ENCODE measurements around the gene JOSD2.
"Not testable (repeated sequence)": the region's sequence is repeated elsewhere in the genome, so short reads cannot be mapped to it uniquely, and the experiment has no call there.

JOSD2 gene

DNA sequence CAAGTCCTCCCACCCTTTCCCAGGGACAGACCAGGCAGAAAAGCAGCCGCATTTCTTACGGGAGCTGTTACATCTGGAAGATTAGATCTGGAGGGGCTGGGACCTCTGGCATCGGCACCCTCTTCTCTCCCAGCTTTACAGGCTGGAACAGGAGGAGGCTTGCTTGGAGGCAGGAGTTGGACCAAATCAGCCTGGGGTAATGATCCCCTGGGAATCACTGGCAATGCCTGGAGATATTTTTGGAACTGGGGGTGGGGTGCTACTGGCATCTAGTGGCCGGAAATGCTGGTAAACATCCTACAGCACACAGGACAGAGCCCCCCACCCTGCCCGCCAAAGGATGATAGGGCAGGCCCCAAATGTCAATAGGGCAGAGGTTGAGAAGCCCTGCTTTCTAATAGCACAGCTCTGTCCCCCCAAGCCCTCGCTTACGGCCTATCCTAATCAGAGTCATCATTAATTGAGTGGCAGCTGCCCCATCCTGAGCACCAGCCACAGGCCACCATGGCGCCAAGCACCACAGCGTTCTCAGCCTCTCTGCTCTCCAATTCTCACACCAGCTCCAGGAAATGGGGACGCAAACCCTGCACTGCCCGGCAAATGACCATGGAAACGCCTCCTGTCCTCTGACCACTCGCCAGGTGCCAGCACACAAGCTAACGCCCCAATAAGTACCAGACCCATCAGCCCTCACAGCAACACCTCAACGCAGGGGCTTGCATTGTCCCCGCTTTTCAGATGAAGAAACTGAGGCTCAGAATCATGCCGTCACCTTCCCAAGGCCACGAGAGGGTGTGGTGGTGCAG, 36.6 kb upstream of the JOSD2 start:
- DNase-seq (ENCODE audit: low spot score) (no peak), FAIRE-seq (no peak)

DNA sequence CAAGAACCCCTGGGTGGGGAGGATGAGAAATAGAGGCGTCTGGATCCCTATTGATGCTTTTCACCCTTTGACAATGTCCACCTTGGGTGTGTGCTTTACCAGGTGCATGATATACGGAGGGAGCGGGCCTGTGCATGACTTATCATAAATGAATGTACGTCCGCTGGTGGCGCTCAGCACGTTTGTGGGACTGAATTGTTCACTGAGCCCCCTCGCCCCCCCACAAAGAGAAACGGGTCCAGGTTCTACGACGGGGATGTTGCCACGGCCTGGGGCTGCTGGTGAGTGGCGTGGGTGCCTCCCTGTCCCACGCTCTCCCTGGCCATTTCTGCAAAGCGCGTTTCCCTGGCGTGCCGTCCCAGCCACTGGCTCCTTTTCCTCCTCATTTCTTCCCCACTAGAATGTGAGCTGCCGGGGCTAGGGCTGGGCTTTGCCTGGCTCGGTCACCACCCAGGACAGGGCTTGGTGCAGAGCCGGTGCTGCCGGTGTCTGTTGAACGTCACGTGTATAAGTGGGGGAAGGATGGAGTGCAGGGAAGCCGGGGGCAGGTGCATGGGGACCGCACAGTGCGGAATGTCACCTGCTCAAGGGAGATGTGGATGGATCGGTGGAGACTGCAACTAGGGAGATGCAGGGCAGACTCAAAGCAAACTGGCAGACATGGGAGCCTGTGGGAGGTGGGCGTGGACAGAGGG, 35.7 kb upstream of the JOSD2 start:
- FAIRE-seq (no peak), DNase-seq (ENCODE audit: low spot score) (no peak)

DNA sequence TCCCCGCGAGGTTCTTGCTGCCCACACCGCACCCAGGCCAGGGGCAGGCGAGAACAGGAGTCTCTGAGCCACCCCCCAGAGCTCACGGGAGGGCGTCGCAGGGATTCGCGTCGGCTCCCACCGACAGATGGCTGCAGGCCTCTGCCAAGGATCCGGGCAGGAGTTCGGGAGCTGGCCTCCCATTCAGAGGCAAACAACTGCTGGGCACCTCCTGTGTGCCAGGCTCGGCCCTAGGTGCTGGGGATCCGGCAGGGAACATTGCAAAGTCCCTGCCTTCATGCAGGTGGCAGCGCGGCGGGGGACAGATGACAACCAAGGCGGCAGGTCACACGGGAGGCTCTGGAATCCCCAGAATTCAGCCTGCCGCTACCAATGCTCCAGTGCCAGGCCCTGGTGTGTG, 32.0 kb upstream of the JOSD2 start:
- DNase-seq (ENCODE audit: low spot score) (no peak), FAIRE-seq (no peak)

DNA sequence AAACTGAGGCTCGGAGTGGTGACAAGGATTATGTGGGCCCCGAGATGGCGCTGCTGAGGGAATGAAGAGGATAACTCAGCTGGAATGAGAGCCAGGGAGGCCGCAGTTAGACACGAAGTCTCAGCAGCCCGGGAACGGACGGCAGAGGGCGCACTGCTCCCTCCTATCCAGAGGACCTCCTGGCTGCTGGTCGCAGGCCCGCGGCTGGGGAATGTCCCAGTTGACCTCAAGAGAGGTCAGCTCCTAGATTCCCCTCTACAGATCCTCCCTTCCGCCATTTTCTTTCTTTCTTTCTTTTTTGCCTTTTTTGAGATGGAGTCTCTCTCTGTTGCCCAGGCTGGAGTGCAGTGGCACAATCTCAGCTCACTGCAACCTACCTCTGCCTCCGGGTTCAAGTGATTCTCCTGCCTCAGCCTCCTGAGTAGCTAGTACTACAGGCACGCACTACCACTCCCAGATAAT, 26.8 kb upstream of the JOSD2 start:
- DNase-seq (ENCODE audit: low spot score) (peak; percentile 90), FAIRE-seq (no peak)

DNA sequence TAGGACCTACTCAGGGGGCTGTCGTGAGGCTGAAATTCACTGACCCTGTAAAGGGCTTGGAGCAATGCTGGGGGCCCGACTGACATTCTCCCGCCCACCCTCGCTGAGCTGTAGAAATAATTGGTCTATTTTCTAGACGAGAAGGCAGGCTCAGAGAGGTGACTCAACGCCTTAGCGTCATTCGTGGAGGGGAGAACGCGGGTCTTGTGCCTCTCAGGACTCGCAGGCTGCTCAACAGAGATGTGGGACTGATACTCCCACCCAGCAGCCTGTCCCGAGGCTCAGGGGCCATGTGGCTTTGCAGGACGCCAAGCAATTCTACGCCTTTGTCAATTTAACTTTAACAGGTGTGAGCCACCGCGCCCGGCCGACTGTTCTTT, 26.3 kb upstream of the JOSD2 start:
- FAIRE-seq (no peak), DNase-seq (ENCODE audit: low spot score) (no peak)

DNA sequence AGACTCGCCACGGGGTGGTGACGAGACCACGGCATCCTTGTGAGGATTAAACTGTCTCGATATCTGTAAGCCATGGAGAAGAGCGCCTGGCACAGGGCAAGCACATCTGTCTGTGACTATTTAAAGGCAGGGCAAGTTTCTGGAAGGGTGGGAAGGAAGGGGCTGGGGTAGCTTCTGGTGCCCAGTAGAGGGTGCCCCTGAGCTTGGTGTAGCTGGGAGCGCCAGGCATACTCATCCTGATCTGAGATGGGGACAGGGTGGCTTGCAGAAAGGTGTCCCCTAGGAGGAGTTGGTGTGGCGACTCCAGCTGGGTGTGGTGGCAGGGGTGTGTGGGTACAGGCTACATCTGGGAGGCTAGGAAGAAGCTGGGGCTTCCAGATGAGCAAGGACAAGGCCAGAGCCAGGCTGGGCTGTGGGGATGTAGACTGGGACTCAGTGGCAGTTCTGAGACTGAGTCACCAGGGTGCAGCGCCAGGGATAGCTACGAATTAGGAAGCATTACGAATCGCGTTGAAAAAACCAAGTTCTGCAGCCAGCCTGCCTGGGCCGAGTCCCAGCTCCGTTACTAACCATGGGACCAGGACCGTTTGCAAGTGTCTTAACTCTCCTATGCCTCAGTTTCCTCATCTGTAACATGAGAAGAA, 25.8 kb upstream of the JOSD2 start:
- FAIRE-seq (no peak), DNase-seq (ENCODE audit: low spot score) (no peak)

DNA sequence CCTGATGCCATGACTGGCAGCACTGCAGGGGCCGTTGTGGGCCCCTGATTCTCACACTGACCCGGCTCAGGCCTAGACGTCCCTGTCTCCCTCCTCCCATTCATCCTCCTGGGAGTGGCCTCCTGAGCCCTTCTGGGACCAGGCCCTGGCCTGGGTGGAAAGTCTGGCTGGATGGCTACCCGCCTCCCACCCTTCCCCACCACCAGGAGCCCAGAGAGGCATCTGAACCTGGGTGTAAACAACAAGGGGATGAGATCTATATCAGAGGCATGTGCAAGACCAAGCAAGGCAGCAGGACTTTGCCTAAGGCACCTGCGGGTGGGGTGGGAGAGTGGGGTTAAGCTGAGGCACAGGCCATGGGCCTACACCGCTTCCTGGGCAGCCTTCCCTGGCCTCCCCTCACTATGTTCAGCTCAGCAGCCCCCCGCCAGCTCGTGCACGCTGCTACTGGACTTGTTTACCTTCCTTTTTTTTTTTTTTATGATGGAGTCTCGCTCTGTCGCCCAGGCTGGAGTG, 24.7 kb upstream of the JOSD2 start:
- no peak for FAIRE-seq
- no peak for DNase-seq (ENCODE audit: low spot score)

DNA sequence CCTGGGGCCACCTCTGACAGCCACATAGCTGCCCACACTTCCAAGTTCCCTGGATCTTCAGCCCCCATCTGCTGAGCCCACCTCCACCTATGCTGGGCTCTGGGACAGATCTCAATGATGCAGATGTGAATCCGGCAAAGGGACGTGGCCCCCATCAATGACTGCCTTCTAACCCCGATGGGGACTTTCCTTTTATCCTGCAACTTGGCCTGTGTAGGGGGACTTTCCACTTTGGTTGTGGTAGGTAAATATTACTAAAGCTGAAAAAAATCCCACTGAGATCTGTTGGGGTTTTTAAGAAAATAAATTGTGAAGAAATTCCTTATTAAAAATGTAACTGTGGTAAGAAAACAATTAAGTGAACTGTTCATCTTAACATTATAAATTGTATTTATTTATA, 23.5 kb upstream of the JOSD2 start:
- DNase-seq (ENCODE audit: low spot score), result no peak
- no peak for FAIRE-seq

DNA sequence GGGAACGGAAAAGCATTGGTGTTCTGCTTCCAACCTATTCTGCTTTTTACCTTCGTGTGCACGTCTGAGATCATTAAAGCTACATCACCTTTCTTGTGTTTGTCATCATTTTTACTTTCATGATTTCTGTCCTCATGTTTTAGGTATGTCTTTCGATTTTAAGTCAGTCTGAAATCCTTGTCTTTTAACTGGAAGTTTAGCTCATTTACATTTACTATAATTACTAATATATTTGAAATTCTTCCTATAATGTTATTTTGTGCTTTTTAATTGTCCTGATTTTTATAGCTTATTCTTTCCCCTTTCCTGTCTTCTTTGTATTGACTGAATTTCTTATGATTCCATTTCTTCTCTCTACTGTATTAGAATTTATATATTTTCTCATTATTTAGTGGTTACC, 22.0 kb upstream of the JOSD2 start:
- no peak for FAIRE-seq

DNA sequence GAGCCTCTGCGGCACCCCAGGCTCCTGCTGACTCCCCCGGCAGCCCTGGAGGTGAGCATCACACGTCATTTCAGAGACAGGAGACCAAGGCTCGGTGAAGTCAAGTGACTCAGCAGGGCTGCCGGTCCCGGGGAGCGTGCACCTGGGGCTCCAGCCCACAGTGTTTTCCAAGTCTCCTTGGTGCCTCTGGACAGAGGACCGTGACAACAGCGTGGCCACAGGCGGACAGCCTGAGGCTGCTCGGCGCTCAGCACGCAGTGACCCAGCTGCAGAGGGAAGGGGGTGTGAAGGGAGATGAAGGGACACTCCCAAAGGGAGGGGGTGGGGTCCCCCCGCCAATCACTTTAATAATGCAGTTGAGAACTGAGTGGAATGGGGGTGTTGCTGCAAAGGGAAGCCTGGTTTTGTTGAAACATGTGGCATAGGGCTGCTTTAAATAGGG, 20.2 kb upstream of the JOSD2 start:
- FAIRE-seq, result no peak
- DNase-seq (ENCODE audit: low spot score), result no peak

More for the DNA sequence above, 22.0 kb upstream of the JOSD2 start:
- DNase-seq (ENCODE audit: low spot score), result no peak

DNA sequence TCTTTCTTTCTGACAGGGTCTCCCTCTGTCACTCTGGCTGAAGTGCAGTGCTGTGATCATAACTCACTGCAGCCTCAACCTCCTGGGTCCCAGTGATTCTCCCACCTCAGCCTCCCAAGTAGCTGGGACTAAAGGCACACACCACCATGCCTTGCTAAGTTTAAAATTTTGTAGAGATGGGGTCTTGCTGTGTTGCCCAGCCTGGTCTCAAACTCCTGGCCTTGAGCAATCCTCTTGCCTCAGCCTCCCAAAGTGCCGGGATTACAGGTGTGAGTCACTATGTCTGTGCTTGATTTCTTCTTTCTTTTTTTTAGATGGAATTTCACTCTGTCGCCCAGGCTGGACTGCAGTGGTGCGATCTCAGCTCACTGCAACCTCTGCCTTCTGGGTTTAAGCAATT, 17.1 kb upstream of the JOSD2 start:
- not testable (repeated sequence) for DNase-seq (ENCODE audit: low spot score); FAIRE-seq

DNA sequence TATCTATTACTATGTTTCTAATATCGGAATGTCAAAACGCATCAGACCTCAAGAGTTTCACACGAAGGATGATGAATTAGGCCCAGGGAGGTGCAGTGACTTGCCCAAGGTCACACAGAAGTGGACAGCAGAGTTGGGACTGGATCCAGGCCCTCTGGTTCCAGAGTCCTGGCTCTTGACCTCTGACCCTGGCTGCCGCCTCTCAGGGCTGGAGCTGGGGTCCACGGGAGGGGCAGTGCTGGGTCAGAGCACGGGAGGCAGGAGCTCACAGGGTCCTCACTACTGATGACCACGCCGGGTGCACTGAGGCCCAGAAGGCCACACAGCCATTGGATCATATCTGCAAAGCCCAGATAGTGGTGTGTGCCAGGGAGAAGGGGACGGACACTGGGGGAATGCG, 11.9 kb upstream of the JOSD2 start:
- DNase-seq (ENCODE audit: low spot score), result no peak
- no peak for FAIRE-seq

DNA sequence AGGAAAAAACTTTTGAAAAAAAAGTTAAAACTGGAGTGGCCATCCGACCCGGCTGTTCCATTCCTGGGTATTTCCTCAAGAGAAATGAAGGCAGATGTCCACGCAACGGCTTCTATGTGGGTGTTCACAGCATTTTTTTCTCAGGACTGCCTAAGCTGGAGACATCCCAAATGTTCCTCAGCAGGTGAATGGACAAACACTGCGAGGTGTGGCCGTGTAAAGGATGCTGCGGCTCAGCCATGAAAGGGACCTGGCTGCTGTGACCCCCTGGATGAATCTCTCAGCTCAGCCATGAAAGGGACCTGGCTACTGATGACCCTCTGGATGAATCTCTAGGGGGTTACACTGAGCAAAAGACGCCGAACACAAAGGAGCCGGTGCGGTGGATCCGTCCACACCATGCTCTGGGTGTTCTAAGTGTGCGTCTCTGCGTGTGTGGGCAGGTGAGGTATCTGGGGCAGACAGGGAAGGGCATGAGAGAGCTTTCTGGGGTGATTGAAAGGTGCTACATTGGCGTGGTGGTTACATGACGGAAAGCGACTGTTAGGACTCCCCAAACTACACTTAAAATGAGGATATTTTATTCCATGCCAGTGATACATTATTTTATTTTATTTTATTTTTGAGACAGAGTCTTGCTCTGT, 10.0 kb upstream of the JOSD2 start:
- FAIRE-seq, result no peak
- no peak for DNase-seq (ENCODE audit: low spot score)

DNA sequence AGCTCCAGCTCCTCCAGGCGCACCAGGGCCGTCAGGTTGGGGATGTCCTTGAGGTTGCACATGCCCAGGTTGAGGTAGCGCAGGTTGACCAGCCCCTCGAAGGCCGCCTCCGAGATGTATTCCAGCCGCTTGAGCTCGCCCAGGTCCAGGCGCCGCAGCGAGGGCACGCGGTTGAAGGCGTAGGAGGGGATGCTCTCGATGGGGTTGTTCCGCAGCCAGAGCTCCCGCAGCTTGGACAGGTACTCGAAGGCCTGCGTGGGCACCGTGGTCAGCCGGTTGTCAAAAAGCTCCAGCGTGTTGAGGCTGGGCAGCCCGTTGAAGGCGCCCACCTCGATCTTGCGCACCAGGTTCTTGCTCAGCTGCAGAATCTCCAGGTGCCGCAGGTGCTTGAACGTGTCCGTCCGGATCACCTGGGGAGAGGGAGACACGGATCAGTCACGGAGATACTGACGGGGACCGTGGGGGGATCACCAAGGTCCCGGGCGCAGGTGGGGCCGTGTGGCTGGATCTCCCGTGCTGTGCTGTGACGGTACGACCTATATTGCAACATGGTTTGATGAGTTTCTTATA, 8.1 kb upstream of the JOSD2 start:
- DNase-seq (ENCODE audit: low spot score) (no peak), FAIRE-seq (no peak)

DNA sequence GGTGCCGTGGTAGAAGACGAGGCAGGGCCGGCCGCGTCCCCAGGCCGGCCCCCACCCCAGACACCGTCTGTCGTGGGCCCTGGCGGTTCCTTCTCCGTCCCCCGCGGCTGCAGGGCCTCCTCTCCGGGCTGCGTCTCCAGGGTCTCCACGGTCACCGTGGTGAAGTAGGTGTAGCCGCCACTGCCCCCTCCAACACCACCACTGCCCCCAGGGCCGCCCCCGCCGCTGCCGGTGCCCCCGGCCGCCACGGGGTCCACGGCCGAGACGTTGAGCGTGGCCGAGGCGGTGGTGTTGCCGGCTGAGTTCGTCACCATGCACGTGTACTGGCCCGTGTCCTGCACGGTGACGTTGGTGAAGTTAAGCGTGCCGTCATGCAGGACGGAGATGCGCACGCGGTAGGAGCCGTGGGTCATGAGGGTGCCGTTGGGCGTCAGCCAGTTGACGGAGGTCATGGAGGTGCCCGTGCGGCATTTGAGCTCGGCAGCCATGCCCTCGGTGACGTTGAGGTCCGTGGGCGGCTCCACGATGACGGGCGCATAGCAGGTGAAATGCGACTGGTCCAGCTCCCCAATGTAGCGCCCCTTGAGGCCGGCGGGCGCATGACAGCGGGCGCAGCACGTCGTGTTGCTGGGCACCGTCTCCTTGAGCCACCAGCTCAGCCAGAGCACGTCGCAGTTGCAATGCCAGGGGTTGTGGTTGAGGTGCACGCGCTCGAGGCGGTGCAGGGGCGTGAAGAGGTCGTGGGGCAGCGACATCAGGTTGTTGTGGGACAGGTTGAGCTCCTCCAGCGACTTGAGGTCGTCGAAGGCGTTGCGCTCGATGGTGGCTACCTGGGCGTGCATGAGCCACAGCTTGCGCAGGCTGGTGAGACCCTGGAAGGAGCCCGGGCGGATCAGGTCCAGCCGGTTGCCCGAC, 7.4 kb upstream of the JOSD2 start:
- FAIRE-seq, result peak; percentile 50
- no peak for DNase-seq (ENCODE audit: low spot score)

DNA sequence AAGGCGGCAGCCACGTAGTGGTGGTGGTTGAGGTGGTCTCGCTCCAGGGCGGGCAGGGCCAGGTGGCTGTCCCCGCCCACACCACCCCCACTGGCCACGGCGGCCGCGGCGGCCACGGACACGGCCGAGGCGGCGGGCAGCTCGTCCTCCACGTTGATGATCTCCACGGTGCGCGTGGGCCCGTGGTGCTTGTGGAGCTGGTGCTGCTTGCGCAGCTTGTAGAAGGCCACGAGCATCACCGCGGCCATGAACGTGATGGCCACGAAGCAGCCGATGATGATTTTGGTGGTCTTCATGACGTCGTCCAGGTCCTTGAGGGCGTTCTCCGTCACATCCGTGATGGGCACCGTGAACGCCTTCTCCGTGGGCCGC, 6.7 kb upstream of the JOSD2 start:
- FAIRE-seq (no peak), DNase-seq (ENCODE audit: low spot score) (no peak)

DNA sequence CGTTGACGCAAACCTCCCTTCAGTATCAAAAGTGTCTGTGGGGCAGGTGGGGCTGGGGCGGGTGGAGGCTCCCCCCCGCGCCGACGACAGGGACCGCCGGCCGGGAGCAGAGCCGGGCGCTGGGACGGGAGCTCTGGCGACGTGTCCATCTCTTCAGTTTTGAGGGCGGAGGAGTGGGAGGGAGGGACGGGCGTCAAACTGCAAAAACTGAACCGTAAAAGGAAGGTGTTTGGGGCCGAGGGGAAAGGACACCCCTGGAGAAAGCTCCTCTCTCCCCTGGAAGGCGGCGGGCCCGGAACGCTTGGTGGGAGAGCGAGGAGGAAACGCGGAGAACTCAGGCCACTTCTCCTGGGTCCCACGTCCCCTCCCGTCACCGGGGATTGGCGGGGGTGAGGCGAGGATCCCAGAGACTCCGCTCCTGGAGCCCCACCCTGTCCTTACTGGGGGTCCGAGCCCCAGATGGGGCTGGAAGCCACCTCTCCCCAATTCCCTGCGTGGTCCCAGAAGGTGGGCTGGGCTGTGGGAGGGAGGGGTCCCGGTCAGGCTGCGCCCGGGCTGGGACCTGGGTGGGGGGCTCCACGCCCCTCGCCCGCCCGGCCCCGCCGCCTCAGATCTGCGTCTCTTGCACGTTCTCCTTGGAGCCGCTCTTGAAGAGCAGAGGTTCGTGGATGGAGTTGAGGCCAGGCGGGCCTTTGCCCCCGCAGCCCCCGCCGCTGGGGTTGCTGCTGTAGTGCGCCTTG, 6.1 kb upstream of the JOSD2 start:
- FAIRE-seq (no peak), DNase-seq (ENCODE audit: low spot score) (no peak)

DNA sequence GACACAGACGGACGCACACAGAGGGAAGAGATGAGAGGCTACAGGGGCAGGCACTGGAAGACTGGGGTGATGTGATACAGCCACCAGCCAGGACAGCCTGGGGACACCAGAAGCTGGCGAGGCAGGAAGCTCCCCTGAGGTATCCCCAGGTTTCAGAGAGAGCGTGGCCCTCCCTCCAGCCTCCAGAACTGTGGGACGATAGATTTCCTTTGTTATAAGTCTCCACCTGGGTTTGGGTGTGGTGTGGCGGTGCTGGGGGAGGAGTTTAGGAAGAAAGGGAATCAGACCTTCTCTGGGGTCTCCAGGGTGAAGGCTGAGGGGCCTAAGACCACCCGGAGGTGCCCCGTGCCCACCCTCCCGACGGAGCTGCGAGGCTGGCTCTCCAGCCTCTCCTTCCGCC, 5.5 kb upstream of the JOSD2 start:
- DNase-seq (ENCODE audit: low spot score) (no peak), FAIRE-seq (no peak)

DNA sequence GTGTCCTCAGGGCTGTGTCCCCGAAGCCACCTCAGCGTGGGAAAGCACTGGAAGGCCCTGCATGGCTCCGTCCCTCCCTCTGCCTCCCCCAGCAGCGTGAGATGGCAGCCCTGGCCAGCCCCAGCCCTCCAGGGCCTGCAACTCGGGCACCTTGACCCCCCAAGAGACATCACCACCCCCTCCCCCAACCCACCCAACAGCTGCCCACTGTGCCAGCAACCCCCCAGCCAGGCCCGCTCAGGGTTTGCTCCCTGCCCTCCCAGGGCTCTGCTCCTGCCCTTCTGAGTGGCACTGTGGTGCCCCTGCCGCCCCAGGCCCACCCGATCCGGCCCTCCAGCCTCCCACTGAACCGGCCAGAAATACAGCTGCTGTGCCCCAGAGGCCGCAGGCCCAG, 4.2 kb upstream of the JOSD2 start:
- DNase-seq (ENCODE audit: low spot score) (no peak), FAIRE-seq (no peak)
